Tibial artery (tissue), 4 donors: Measurements from ENCODE around the gene NCSTN.

Source experiments
- DNase-seq, 2 donors: peaks; one replicate each; pipeline ENCODE4 v3.0.0-alpha.2; 2019
- H3K27ac ChIP-seq, 2 donors: fragments of 200-600 bp; sonication (generic) in 1 of 2; 1 replicate in 1 of 2; 2 replicates in 1 of 2; pipeline ENCODE4 v1.5.1; 2018 to 2019; ENCODE audit warnings: mild to moderate bottlenecking in 1 of 2
- H3K27me3 ChIP-seq, 2 donors: fragments of 200-600 bp; sonication (generic) in 1 of 2; one replicate each; pipeline versions ENCODE4 v1.5.1 to v1.6.0; 2016 to 2019
- H3K36me3 ChIP-seq, 3 donors: fragments of 200-600 bp; sonication (generic) in 2 of 3; one replicate each; pipeline ENCODE4 v1.5.1; 2016 to 2019; ENCODE audit warnings: mild to moderate bottlenecking in 2 of 3
- H3K4me1 ChIP-seq, 4 donors: fragments of 200-600 bp; sonication (generic) in 2 of 4; 1 replicate in 3 of 4; 2 replicates in 1 of 4; pipeline ENCODE4 v1.5.1; 2016 to 2019
- H3K4me3 ChIP-seq, 2 donors: fragments of 200-600 bp; sonication (generic) in 1 of 2; 1 replicate in 1 of 2; 2 replicates in 1 of 2; pipeline ENCODE4 v1.5.1; 2018 to 2019; ENCODE audit warnings: mild to moderate bottlenecking in 2 of 2
- H3K9me3 ChIP-seq, 3 donors: fragments of 200-600 bp; sonication (generic) in 1 of 3; one replicate each; pipeline ENCODE4 v1.5.1; 2016 to 2019
- CTCF ChIP-seq, 2 experiments: fragments of 200-600 bp in 1 of 2; fragments of 450-650 bp in 1 of 2; IDR thresholded peaks; one replicate each; pipeline ENCODE4 v1.5.1; 2017 to 2019; ENCODE audit warnings: antibody characterized with exemption in 2 of 2, mild to moderate bottlenecking in 1 of 2, moderate library complexity in 1 of 2
- intact Hi-C: fragments of 100-400 bp; cut with DNase I; formaldehyde crosslinking; loops from one replicate; pipeline ENCODE4 v1.15.0; 2023; ENCODE audit warnings: low total_unique reads

Gene NCSTN

GRCh38 chr1:160367934-160368923 lies 25.0 kb downstream of the NCSTN start:
- Histone ChIP-seq H3K27ac (no peak overlapping the region), H3K9me3 (no peaks in the 10 kb centered on the region), H3K4me1 (no peaks in the 10 kb centered on the region), H3K4me3 (no peak overlapping the region), H3K36me3 (no peaks in the 10 kb centered on the region), H3K27me3 (peaks cover 0 to 33% of the 10 kb centered on the region in 2 donors)
- no peak for DNase-seq
- TF ChIP-seq CTCF (IDR thresholded peaks at IDR 0.05), result no peak
- intact Hi-C loops, result no loop called here

- H3K4me1 ChIP-seq, result no peaks in the 10 kb centered on the region
- intact Hi-C loops, result no loop called here
- TF ChIP-seq CTCF (IDR thresholded peaks at IDR 0.05), result no peak
- H3K9me3 ChIP-seq, result no peaks in the 10 kb centered on the region
- H3K27ac ChIP-seq, result no peak overlapping the region
- no peaks in the 10 kb centered on the region for H3K36me3 ChIP-seq
- peaks cover 0 to 33% of the 10 kb centered on the region in 2 donors for H3K27me3 ChIP-seq
- H3K4me3 ChIP-seq, result no peak overlapping the region
- no peak for DNase-seq
Observed at GRCh38 chr1:160369087-160369486, 25.9 kb downstream of the NCSTN start.

- H3K9me3 ChIP-seq, result no peaks in the 10 kb centered on the region
- H3K36me3 ChIP-seq, result no peaks in the 10 kb centered on the region
- no peak overlapping the region for H3K27ac ChIP-seq
- H3K4me1 ChIP-seq, result peaks cover 0 to under 1% (median 0%) of the 10 kb centered on the region in 4 donors
- DNase-seq, result no peak
- TF ChIP-seq CTCF (IDR thresholded peaks at IDR 0.05), result no peak
- intact Hi-C loops, result no loop called here
- peaks cover 0 to 38% of the 10 kb centered on the region in 2 donors for H3K27me3 ChIP-seq
- H3K4me3 ChIP-seq, result no peak overlapping the region
Observed at GRCh38 chr1:160370561-160371345, 27.6 kb downstream of the NCSTN start.

- Histone ChIP-seq H3K36me3 (no peaks in the 10 kb centered on the region), H3K4me3 (no peak overlapping the region), H3K4me1 (peaks cover 0 to 5% (median 2%) of the 10 kb centered on the region in 4 donors), H3K9me3 (no peaks in the 10 kb centered on the region), H3K27ac (no peak overlapping the region), H3K27me3 (peaks cover 0 to 41% of the 10 kb centered on the region in 2 donors)
- DNase-seq, result no peak
- intact Hi-C loops, result no loop called here
- TF ChIP-seq CTCF (IDR thresholded peaks at IDR 0.05), result no peak
Observed at GRCh38 chr1:160371346-160371631, 28.1 kb downstream of the NCSTN start.

- intact Hi-C loops, result no loop called here
Observed at GRCh38 chr1:160371756-160372155, 28.6 kb downstream of the NCSTN start.

More at GRCh38 chr1:160371756-160372155, 28.6 kb downstream of the NCSTN start:
- H3K36me3 ChIP-seq, result no peaks in the 10 kb centered on the region
- no peak for TF ChIP-seq CTCF (IDR thresholded peaks at IDR 0.05)
- H3K27ac ChIP-seq, result no peak overlapping the region
- no peak overlapping the region for H3K4me3 ChIP-seq
- H3K9me3 ChIP-seq, result no peaks in the 10 kb centered on the region
- peaks cover 0 to 37% of the 10 kb centered on the region in 2 donors for H3K27me3 ChIP-seq
- no peak for DNase-seq
- H3K4me1 ChIP-seq, result peaks cover 0 to 8% (median 2%) of the 10 kb centered on the region in 4 donors
